H1 (cell line): ENCODE results near the gene CACNB4. TPM values are rescaled to one million over a fixed set of nuclear protein-coding genes. Genes with fewer than 3 reads are reported as not detected.

Experiments used
- CTCF ChIA-PET: fragments of 300-600 bp; sonication (Branson Sonifier 250); formaldehyde crosslinking; loops from one replicate; lab custom pipeline; 2021; ENCODE audit not compliant: partially characterized antibody; lab: Charles Lee
- POLR2A ChIA-PET: fragments of 300-600 bp; sonication (Branson Sonifier 250); formaldehyde crosslinking; loops from one replicate; lab custom pipeline; 2021; ENCODE audit warnings: inconsistent platforms; ENCODE audit not compliant: partially characterized antibody; lab: Charles Lee
- DNase-seq, 2 experiments: peaks; one replicate each; pipeline versions ENCODE4 v3.0.0 to v3.0.0-alpha.2; 2010 to 2022; ENCODE audit warnings: low spot score in 2 of 2, low read depth in 1 of 2, mixed read lengths in 1 of 2
- FAIRE-seq: peaks from 2 replicates; lab custom pipeline; 2011; peaks lifted over from hg19 to GRCh38; lab: Jason Lieb, UNC
- H2AFZ ChIP-seq: 2 replicates; pipeline ENCODE4 v1.8.1; 2012; ENCODE audit warnings: low read length, inconsistent platforms
- H2AK5ac ChIP-seq: 2 replicates; pipeline ENCODE4 v1.6.1; 2013; ENCODE audit warnings: low read depth, low read length
- H2BK120ac ChIP-seq: replicated peaks from 2 replicates; pipeline ENCODE3; 2013; ENCODE audit warnings: low read depth, low read length, inconsistent platforms
- H2BK12ac ChIP-seq: 2 replicates; pipeline ENCODE4 v1.6.1; 2013; ENCODE audit warnings: low read depth, low read length
- H2BK15ac ChIP-seq: 2 replicates; pipeline ENCODE4 v1.6.1; 2013; ENCODE audit warnings: low read length
- H2BK20ac ChIP-seq: 2 replicates; pipeline ENCODE4 v1.6.1; 2013; ENCODE audit warnings: low read length
- H2BK5ac ChIP-seq: 2 replicates; pipeline ENCODE4 v1.6.1; 2013; ENCODE audit warnings: low read depth, low read length
- H3K14ac ChIP-seq: 2 replicates; pipeline ENCODE4 v1.6.1; 2013; ENCODE audit warnings: inconsistent platforms; ENCODE audit not compliant: insufficient read length
- H3K18ac ChIP-seq: 2 replicates; pipeline ENCODE4 v1.6.1; 2013; ENCODE audit warnings: low read length; ENCODE audit errors: extremely low read depth
- H3K23ac ChIP-seq: 2 replicates; pipeline ENCODE4 v1.6.1; 2013; ENCODE audit warnings: inconsistent platforms; ENCODE audit not compliant: insufficient read length
- H3K23me2 ChIP-seq: 2 replicates; pipeline ENCODE4 v1.6.1; 2013; ENCODE audit warnings: low read depth, low read length
- H3K27ac ChIP-seq: 2 replicates; pipeline ENCODE4 v1.6.1; 2011; ENCODE audit warnings: low read depth, low read length, inconsistent platforms
- H3K27me3 ChIP-seq, 4 experiments: replicated peaks in 1 of 4; 1 replicate in 1 of 4; 2 replicates in 3 of 4; pipeline versions ENCODE4 v1.6.1 to v1.8.1; 2011 to 2013; ENCODE audit warnings: low read length in 3 of 4, mild to moderate bottlenecking in 3 of 4, inconsistent platforms in 2 of 4, mixed read lengths in 2 of 4, moderate library complexity in 1 of 4; ENCODE audit not compliant: control insufficient read depth in 3 of 4, insufficient read depth in 3 of 4; ENCODE audit errors: extremely low read depth in 1 of 4
- H3K36me3 ChIP-seq, 4 experiments: 2 replicates each; pipeline versions ENCODE4 v1.6.1 to v1.8.1; 2011 to 2013; ENCODE audit warnings: mild to moderate bottlenecking in 4 of 4, low read length in 3 of 4, moderate library complexity in 2 of 4, control low read depth in 1 of 4, inconsistent platforms in 1 of 4; ENCODE audit not compliant: insufficient read depth in 4 of 4, control insufficient read depth in 2 of 4
- H3K4ac ChIP-seq: replicated peaks from 2 replicates; pipeline ENCODE3; 2013; ENCODE audit warnings: low read length, low read depth, mixed read lengths, inconsistent platforms; ENCODE audit not compliant: insufficient read length
- H3K4me1 ChIP-seq, 4 experiments: replicated peaks in 1 of 4; 1 replicate in 1 of 4; 2 replicates in 3 of 4; pipeline versions ENCODE4 v1.6.1 to v1.8.1; 2011 to 2013; ENCODE audit warnings: low read length in 3 of 4, inconsistent platforms in 2 of 4, mixed read lengths in 1 of 4; ENCODE audit not compliant: insufficient read depth in 4 of 4, control insufficient read depth in 3 of 4
- H3K4me2 ChIP-seq, 2 experiments: 2 replicates each; pipeline versions ENCODE4 v1.6.1 to v1.8.1; 2011 to 2013; ENCODE audit warnings: low read depth in 2 of 2, low read length in 2 of 2, control low read depth in 1 of 2, inconsistent platforms in 1 of 2, mild to moderate bottlenecking in 1 of 2; ENCODE audit not compliant: insufficient read depth in 1 of 2
- H3K4me3 ChIP-seq, 4 experiments: fragments of 200-600, 300-600 bp in 1 of 4; sonication (generic), shearing (Covaris generic), sonication (Bioruptor Twin) in 1 of 4; 2 replicates each; pipeline versions ENCODE4 v1.5.1 to v1.8.1; 2011 to 2016; ENCODE audit warnings: low read length in 4 of 4, low read depth in 3 of 4, control low read depth in 2 of 4, inconsistent platforms in 2 of 4, mild to moderate bottlenecking in 2 of 4, mixed read lengths in 1 of 4, moderate library complexity in 1 of 4; ENCODE audit not compliant: insufficient read depth in 2 of 4; ENCODE audit errors: extremely low read depth in 1 of 4
- H3K56ac ChIP-seq: replicated peaks from 2 replicates; pipeline ENCODE3; 2013; ENCODE audit warnings: low read depth, mild to moderate bottlenecking, mixed read lengths, low read length, inconsistent platforms; ENCODE audit not compliant: insufficient read length
- H3K79me1 ChIP-seq: 2 replicates; pipeline ENCODE4 v1.6.1; 2013; ENCODE audit warnings: low read depth, low read length, control low read depth
- H3K79me2 ChIP-seq, 2 experiments: 2 replicates each; pipeline versions ENCODE4 v1.6.1 to v1.8.1; 2012 to 2013; ENCODE audit warnings: low read length in 2 of 2, mild to moderate bottlenecking in 2 of 2, inconsistent platforms in 1 of 2; ENCODE audit not compliant: insufficient read depth in 2 of 2, control insufficient read depth in 1 of 2
- H3K9ac ChIP-seq, 4 experiments: replicated peaks in 1 of 4; 1 replicate in 1 of 4; 2 replicates in 3 of 4; pipeline versions ENCODE4 v1.6.1 to v1.8.1; 2011 to 2013; ENCODE audit warnings: low read depth in 3 of 4, low read length in 3 of 4, control low read depth in 2 of 4, mild to moderate bottlenecking in 2 of 4, moderate library complexity in 2 of 4, inconsistent platforms in 1 of 4; ENCODE audit errors: extremely low read depth in 1 of 4
- H3K9me3 ChIP-seq, 2 experiments: 2 replicates each; pipeline versions ENCODE4 v1.6.1 to v1.8.1; 2012 to 2013; ENCODE audit warnings: mild to moderate bottlenecking in 2 of 2, moderate library complexity in 2 of 2, control low read depth in 1 of 2, inconsistent platforms in 1 of 2, low read depth in 1 of 2, low read length in 1 of 2, mixed read lengths in 1 of 2; ENCODE audit not compliant: insufficient read depth in 2 of 2
- H4K20me1 ChIP-seq, 2 experiments: replicated peaks in 1 of 2; 2 replicates each; pipeline versions ENCODE3 to v1.8.1; 2011 to 2013; ENCODE audit warnings: inconsistent platforms in 2 of 2, low read length in 2 of 2, mild to moderate bottlenecking in 1 of 2; ENCODE audit not compliant: insufficient read depth in 2 of 2, control insufficient read depth in 1 of 2
- H4K5ac ChIP-seq: 2 replicates; pipeline ENCODE4 v1.6.1; 2013; ENCODE audit warnings: low read length, low read depth, mixed read lengths, inconsistent platforms; ENCODE audit not compliant: insufficient read length
- H4K8ac ChIP-seq: 2 replicates; pipeline ENCODE4 v1.8.0; 2013; ENCODE audit warnings: mild to moderate bottlenecking, moderate library complexity, low read length, inconsistent platforms; ENCODE audit not compliant: insufficient read depth; ENCODE audit errors: extremely low read depth
- H4K91ac ChIP-seq: replicated peaks from 2 replicates; pipeline ENCODE3; 2013; ENCODE audit warnings: low read length, mixed read lengths, inconsistent platforms; ENCODE audit not compliant: insufficient read length
- JUN ChIP-seq: IDR thresholded peaks from 2 replicates; pipeline ENCODE4 v1.6.1; 2011; ENCODE audit warnings: low read depth, mild to moderate bottlenecking, improper control_type of control experiment, low read length
- POU5F1 ChIP-seq: IDR thresholded peaks from 2 replicates; pipeline ENCODE4 v1.6.1; 2011; ENCODE audit warnings: low read depth, mild to moderate bottlenecking, low read length, moderate library complexity
- TAF7 ChIP-seq: optimal IDR thresholded peaks from 2 replicates; pipeline ENCODE3; 2011; ENCODE audit warnings: low read depth, mild to moderate bottlenecking, inconsistent platforms, low read length, moderate library complexity, borderline replicate concordance
- TBP ChIP-seq: IDR thresholded peaks from 2 replicates; pipeline ENCODE4 v1.6.1; 2011; ENCODE audit warnings: low read depth, low read length, improper control_type of control experiment
- WGBS, 2 experiments: shearing (Covaris generic) in 1 of 2; methylation state at CpG; one replicate each; pipeline versions ENCODE4 v1.1.6 to v1.1.7; 2013 to 2015; ENCODE audit warnings: low lambda C conversion rate in 2 of 2, mixed read lengths in 2 of 2, inconsistent platforms in 1 of 2, low coverage in 1 of 2, missing lambda C conversion rate in 1 of 2; ENCODE audit not compliant: insufficient replicate concordance in 2 of 2, insufficient coverage in 1 of 2, insufficient read length in 1 of 2; ENCODE audit errors: extremely low coverage in 1 of 2, missing lambda C conversion rate in 1 of 2; 5-methylcytosine and 5-hydroxymethylcytosine counted together
- polyA plus RNA-seq, 7 experiments: library from polyadenylated mRNA; depleted of rRNA in 3 of 7; stranded (reverse) in 5 of 7; unstranded in 2 of 7; fragments of >200 nt in 5 of 7; fragments of 200-250 nt in 2 of 7; gene quantifications; 1 replicate in 5 of 7; 2 replicates in 1 of 7; 4 replicates in 1 of 7; pipeline versions ENCODE4 v1.2.1 to v1.2.3, GENCODE V29; 2011 to 2013; ENCODE audit warnings: missing spikeins in 2 of 7, mixed read lengths in 2 of 7
- total RNA-seq: library from RNA; stranded (reverse); fragmentation: NEBNext Ultra II Directional; extraction: Animal tissue kit (Norgen Biotek cat#: 25700); gene quantifications from 2 replicates; pipeline ENCODE4 v1.2.1, GENCODE V29; 2021
- TF ChIP-seq, protein P1 (sequence below), 3 experiments: IDR thresholded peaks; 1 replicate in 2 of 3; 2 replicates in 1 of 3; pipeline versions ENCODE4 v1.5.1 to v1.6.1; 2011; ENCODE audit warnings: low read length in 3 of 3, mild to moderate bottlenecking in 3 of 3, inconsistent platforms in 2 of 3, low read depth in 1 of 3, moderate library complexity in 1 of 3; ENCODE audit not compliant: insufficient read depth in 1 of 3; ENCODE audit errors: control extremely low read depth in 1 of 3
- TF ChIP-seq, protein P2 (sequence below): IDR thresholded peaks from 2 replicates; pipeline ENCODE4 v1.6.1; 2012; ENCODE audit warnings: inconsistent platforms

CACNB4 gene
- total and polyA plus RNA-seq, 2 of the 8 experiments (the other 6 are each of a cell fraction or from before 2014, with no cell fraction given) = 2.0 to 4.0 TPM

DNA sequence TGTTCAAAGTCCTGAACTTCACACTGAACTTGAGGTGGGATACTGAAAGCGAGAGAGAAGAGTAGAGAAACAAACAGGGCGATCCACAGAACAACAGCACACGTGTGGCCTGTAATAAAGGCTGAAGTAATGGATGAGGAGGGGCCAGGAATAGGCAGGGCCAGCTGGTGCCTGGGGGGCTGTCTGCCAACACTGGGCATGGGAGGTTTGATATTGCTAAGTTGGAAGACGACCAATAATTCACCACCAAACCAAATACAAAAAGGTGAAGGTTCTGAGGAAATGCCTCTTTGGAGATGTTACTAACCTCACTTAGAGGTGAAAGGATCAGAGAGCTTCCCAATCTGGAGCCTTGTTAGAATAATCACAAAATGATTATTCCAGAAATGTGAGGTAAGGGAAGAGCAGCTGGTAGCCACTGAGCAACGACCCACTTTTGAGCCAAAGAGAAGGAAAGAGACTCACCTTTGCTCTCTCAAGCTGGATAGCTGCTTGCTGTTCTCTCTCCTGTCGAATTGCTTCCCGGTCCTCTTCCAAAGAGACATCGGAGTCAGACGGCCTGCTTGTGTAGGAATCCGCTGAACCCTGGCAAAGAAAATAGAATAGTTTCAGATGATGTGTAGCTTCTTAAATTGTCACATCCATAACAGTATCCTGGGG is 215.9 kb downstream of the CACNB4 start:
- ChIA-PET CTCF (no interaction called here), POLR2A (no interaction called here)
- H3K14ac ChIP-seq = no peak overlapping the region

More for the DNA sequence above, 215.9 kb downstream of the CACNB4 start:
- no peak overlapping the region for H4K5ac ChIP-seq
- no peaks in the 10 kb centered on the region for H4K20me1 ChIP-seq
- H4K91ac ChIP-seq = no peak overlapping the region
- no peak for FAIRE-seq
- H3K9me3 ChIP-seq = no peaks in the 10 kb centered on the region
- TF ChIP-seq, protein P1, sequence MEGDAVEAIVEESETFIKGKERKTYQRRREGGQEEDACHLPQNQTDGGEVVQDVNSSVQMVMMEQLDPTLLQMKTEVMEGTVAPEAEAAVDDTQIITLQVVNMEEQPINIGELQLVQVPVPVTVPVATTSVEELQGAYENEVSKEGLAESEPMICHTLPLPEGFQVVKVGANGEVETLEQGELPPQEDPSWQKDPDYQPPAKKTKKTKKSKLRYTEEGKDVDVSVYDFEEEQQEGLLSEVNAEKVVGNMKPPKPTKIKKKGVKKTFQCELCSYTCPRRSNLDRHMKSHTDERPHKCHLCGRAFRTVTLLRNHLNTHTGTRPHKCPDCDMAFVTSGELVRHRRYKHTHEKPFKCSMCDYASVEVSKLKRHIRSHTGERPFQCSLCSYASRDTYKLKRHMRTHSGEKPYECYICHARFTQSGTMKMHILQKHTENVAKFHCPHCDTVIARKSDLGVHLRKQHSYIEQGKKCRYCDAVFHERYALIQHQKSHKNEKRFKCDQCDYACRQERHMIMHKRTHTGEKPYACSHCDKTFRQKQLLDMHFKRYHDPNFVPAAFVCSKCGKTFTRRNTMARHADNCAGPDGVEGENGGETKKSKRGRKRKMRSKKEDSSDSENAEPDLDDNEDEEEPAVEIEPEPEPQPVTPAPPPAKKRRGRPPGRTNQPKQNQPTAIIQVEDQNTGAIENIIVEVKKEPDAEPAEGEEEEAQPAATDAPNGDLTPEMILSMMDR (IDR thresholded peaks at IDR 0.05; ENCODE audit: control extremely low read depth in 1 of 3, insufficient read depth in 1 of 3, low read depth in 1 of 3, low read length in 3 of 3) = no peak
- TF ChIP-seq, protein P2, sequence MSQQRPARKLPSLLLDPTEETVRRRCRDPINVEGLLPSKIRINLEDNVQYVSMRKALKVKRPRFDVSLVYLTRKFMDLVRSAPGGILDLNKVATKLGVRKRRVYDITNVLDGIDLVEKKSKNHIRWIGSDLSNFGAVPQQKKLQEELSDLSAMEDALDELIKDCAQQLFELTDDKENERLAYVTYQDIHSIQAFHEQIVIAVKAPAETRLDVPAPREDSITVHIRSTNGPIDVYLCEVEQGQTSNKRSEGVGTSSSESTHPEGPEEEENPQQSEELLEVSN = no peak
- TF ChIP-seq JUN = no peak
- TF ChIP-seq TAF7 = no peak
- no peak for TF ChIP-seq POU5F1
- TF ChIP-seq TBP = no peak
- no peak for DNase-seq
- H3K4ac ChIP-seq = no peak overlapping the region
- H2AK5ac ChIP-seq = no peak overlapping the region
- no peak overlapping the region for H3K4me3 ChIP-seq
- 0 out of 7 replicates have a peak, but pooled peaks cover 0 to 4% (median 0%) of the 10 kb centered on the region in 4 experiments for H3K4me1 ChIP-seq
- no peaks in the 10 kb centered on the region for H3K23me2 ChIP-seq
- 96% methylated on average over 10 of the region's 10 CpGs; no CpG with 5 or more reads in 1 of the 2 experiments for WGBS, 2 experiments
- no peak overlapping the region for H3K18ac ChIP-seq
- no peak overlapping the region for H2BK20ac ChIP-seq
- no peak overlapping the region for H3K4me2 ChIP-seq
- no peaks in the 10 kb centered on the region for H3K79me2 ChIP-seq
- H3K9ac ChIP-seq = no peak overlapping the region
- no peak overlapping the region for H2BK5ac ChIP-seq
- H2BK15ac ChIP-seq = no peak overlapping the region
- H2AFZ ChIP-seq = no peak overlapping the region
- no peak overlapping the region for H2BK120ac ChIP-seq
- no peaks in the 10 kb centered on the region for H3K36me3 ChIP-seq
- no peaks in the 10 kb centered on the region for H3K27me3 ChIP-seq
- no peak overlapping the region for H2BK12ac ChIP-seq
- no peak overlapping the region; the same call in 1 of the 2 replicates for H4K8ac ChIP-seq
- no peak overlapping the region for H3K23ac ChIP-seq
- H3K79me1 ChIP-seq = no peaks in the 10 kb centered on the region
- H3K56ac ChIP-seq = no peak overlapping the region
- no peak overlapping the region for H3K27ac ChIP-seq
